HepG2 (cell line): ENCODE data around the gene SH3PXD2A. TPM values are rescaled to one million over a fixed set of nuclear protein-coding genes. Genes with fewer than 3 reads are reported as not detected.

Experiments
- ATAC-seq: fragments of 200-7000 bp; cut with Tn5 transposase; 3 replicates; pipeline ENCODE4 v1.9.1; 2020; ENCODE audit warnings: mild to moderate bottlenecking, moderate library complexity
- BruUV-seq: library from RNA; stranded (reverse); fragments of 400-500 nt; replicated peaks from 2 replicates; lab custom pipeline; 2021; lab: Mats Ljungman, UMichigan
- CTCF ChIA-PET: fragments of 300-600 bp; formaldehyde crosslinking; extraction: SDS; loops from one replicate; lab custom pipeline; 2021; ENCODE audit warnings: low total read pairs, inconsistent platforms, low intra/inter-chr PET ratio; lab: Yijun Ruan, JAX
- POLR2A ChIA-PET: fragments of 350-600 bp; sonication (Branson Sonifier 250); formaldehyde crosslinking; loops from one replicate; lab custom pipeline; 2020; ENCODE audit warnings: antibody characterized with exemption, inconsistent platforms; lab: Yijun Ruan, JAX
- DNase-seq: peaks from one replicate; pipeline ENCODE4 v3.0.0-alpha.2; 2015; ENCODE audit warnings: low spot score
- FAIRE-seq: peaks from 3 replicates; lab custom pipeline; 2011; peaks lifted over from hg19 to GRCh38; lab: Jason Lieb, UNC
- H2AFZ ChIP-seq: one replicate; pipeline ENCODE4 v1.6.1; 2011; ENCODE audit warnings: low read length, inconsistent platforms
- H3K27ac ChIP-seq: fragments of 300-600 bp; 3 replicates; pipeline ENCODE4 v1.8.0; 2011; ENCODE audit warnings: mixed run types, mild to moderate bottlenecking, mixed read lengths, low read length, inconsistent platforms; ENCODE audit not compliant: insufficient read depth; ENCODE audit errors: extremely low read length
- H3K27me3 ChIP-seq, 2 experiments: fragments of 200-600 bp in 1 of 2; 2 replicates in 1 of 2; 3 replicates in 1 of 2; pipeline versions ENCODE4 v1.6.0 to v1.8.0; 2011; ENCODE audit warnings: low read length in 2 of 2, mild to moderate bottlenecking in 2 of 2, moderate library complexity in 2 of 2, inconsistent platforms in 1 of 2; ENCODE audit not compliant: insufficient read depth in 2 of 2, control insufficient read depth in 1 of 2
- H3K36me3 ChIP-seq, 2 experiments: fragments of 200-600 bp in 1 of 2; replicated peaks in 1 of 2; 2 replicates in 1 of 2; 3 replicates in 1 of 2; pipeline versions ENCODE4 v1.5.1 to v1.8.0; 2011; ENCODE audit warnings: low read length in 2 of 2, inconsistent platforms in 1 of 2; ENCODE audit not compliant: insufficient read depth in 2 of 2, control insufficient read depth in 1 of 2
- H3K4me1 ChIP-seq: 2 replicates; pipeline ENCODE4 v1.5.1; 2012; ENCODE audit warnings: low read length, inconsistent platforms; ENCODE audit not compliant: insufficient read depth
- H3K4me2 ChIP-seq: 2 replicates; pipeline ENCODE4 v1.6.0; 2011; ENCODE audit warnings: low read depth, low read length, inconsistent platforms
- H3K4me3 ChIP-seq, 3 experiments: fragments of 200-600 bp in 1 of 3; sonication (generic), shearing (Covaris generic) in 1 of 3; replicated peaks in 1 of 3; 2 replicates each; pipeline ENCODE4 v1.5.1; 2011 to 2016; ENCODE audit warnings: low read length in 3 of 3, inconsistent platforms in 2 of 3, low read depth in 2 of 3, mild to moderate bottlenecking in 2 of 3, control low read depth in 1 of 3, mixed read lengths in 1 of 3; ENCODE audit not compliant: insufficient read depth in 1 of 3
- H3K79me2 ChIP-seq: one replicate; pipeline ENCODE4 v1.6.1; 2011; ENCODE audit warnings: low read length, inconsistent platforms; ENCODE audit not compliant: insufficient read depth
- H3K9ac ChIP-seq: 2 replicates; pipeline ENCODE4 v1.6.0; 2011; ENCODE audit warnings: mild to moderate bottlenecking, low read depth, low read length, inconsistent platforms; ENCODE audit not compliant: insufficient read depth
- H3K9me3 ChIP-seq: 2 replicates; pipeline ENCODE4 v1.5.1; 2012; ENCODE audit warnings: mild to moderate bottlenecking, low read length
- H4K20me1 ChIP-seq: 2 replicates; pipeline ENCODE4 v1.6.0; 2011; ENCODE audit warnings: inconsistent platforms, mild to moderate bottlenecking, low read length, moderate library complexity; ENCODE audit not compliant: insufficient read depth
- CAMTA2 ChIP-seq: sonication (generic); formaldehyde crosslinking; IDR thresholded peaks from 2 replicates; pipeline ENCODE4 v1.4.0; 2020; ENCODE audit warnings: mild to moderate bottlenecking, missing genetic modification reagents, borderline replicate concordance
- DMAP1 ChIP-seq: IDR thresholded peaks from 2 replicates; pipeline ENCODE4 v1.6.1; 2016
- FOXA1 ChIP-seq, 2 experiments: fragments of 450-650 bp in 1 of 2; sonication (generic) in 1 of 2; formaldehyde crosslinking in 1 of 2; IDR thresholded peaks; 2 replicates each; pipeline versions ENCODE4 v1.4.0 to v1.6.1; 2016 to 2020; ENCODE audit warnings: missing genetic modification reagents in 1 of 2
- IRF2 ChIP-seq: IDR thresholded peaks from 2 replicates; pipeline ENCODE4 v1.6.1; 2018; ENCODE audit warnings: missing genetic modification reagents, missing compliant biosample characterization
- KDM5A ChIP-seq: fragments of 200-600 bp; sonication (generic); IDR thresholded peaks from 2 replicates; pipeline ENCODE4 v1.7.0; 2018; ENCODE audit warnings: antibody characterized with exemption, mild to moderate bottlenecking, low read length, borderline replicate concordance
- PAX8 ChIP-seq: sonication (generic); formaldehyde crosslinking; IDR thresholded peaks from 2 replicates; pipeline ENCODE4 v1.8.0; 2022; ENCODE audit warnings: mild to moderate bottlenecking, missing genetic modification reagents, borderline replicate concordance
- SALL2 ChIP-seq: sonication (generic); formaldehyde crosslinking; IDR thresholded peaks from 2 replicates; pipeline ENCODE4 v1.8.1; 2023; ENCODE audit warnings: mild to moderate bottlenecking, missing genetic modification reagents, inconsistent platforms
- SRSF1 ChIP-seq: fragments of 200-400 bp; formaldehyde crosslinking; optimal IDR thresholded peaks from 2 replicates; pipeline ENCODE3; 2017; ENCODE audit warnings: mild to moderate bottlenecking, low read depth, low read length, moderate library complexity
- ZNF3 ChIP-seq: IDR thresholded peaks from 2 replicates; pipeline ENCODE4 v1.7.0; 2017; ENCODE audit warnings: inconsistent platforms
- ZNF589 ChIP-seq: sonication (generic); formaldehyde crosslinking; conservative IDR thresholded peaks from 2 replicates; pipeline ENCODE4 v1.8.0; 2022; ENCODE audit warnings: mild to moderate bottlenecking, moderate library complexity, missing genetic modification reagents
- ZNF674 ChIP-seq: sonication (generic); formaldehyde crosslinking; IDR thresholded peaks from 2 replicates; pipeline ENCODE4 v1.5.0; 2020; ENCODE audit warnings: low read depth, mild to moderate bottlenecking, missing genetic modification reagents
- ZNF720 ChIP-seq: sonication (generic); formaldehyde crosslinking; IDR thresholded peaks from 2 replicates; pipeline ENCODE4 v1.4.0; 2020; ENCODE audit warnings: missing genetic modification reagents
- ZNF790 ChIP-seq: sonication (generic); formaldehyde crosslinking; IDR thresholded peaks from 2 replicates; pipeline ENCODE4 v1.8.0; 2022; ENCODE audit warnings: missing genetic modification reagents, mild to moderate bottlenecking, borderline replicate concordance
- ZNF83 ChIP-seq: sonication (generic); formaldehyde crosslinking; IDR thresholded peaks from 2 replicates; pipeline ENCODE4 v1.4.0; 2020; ENCODE audit warnings: missing genetic modification reagents, mild to moderate bottlenecking, borderline replicate concordance
- ZNF841 ChIP-seq: sonication (generic); formaldehyde crosslinking; IDR thresholded peaks from 2 replicates; pipeline ENCODE4 v1.8.1; 2023; ENCODE audit warnings: missing genetic modification reagents, borderline replicate concordance
- WGBS: methylation state at CpG from one replicate; pipeline ENCODE4 v1.1.6; 2017; ENCODE audit warnings: low lambda C conversion rate; 5-methylcytosine and 5-hydroxymethylcytosine counted together
- in situ Hi-C: cut with HindIII; loops from 2 replicates; pipeline ENCODE4 v1.10.0; 2017; ENCODE audit warnings: low pct_unique_long_range_greater_than_20kb; ENCODE audit not compliant: extremely low pct_ligation_motif_present
- intact Hi-C: fragments of 100-400 bp; cut with micrococcal nuclease; formaldehyde crosslinking; loops from one replicate; pipeline ENCODE4 v1.10.0; 2022; ENCODE audit not compliant: unreplicated experiment
- polyA plus RNA-seq, 8 experiments: library from polyadenylated mRNA; depleted of rRNA in 3 of 8; stranded (reverse) in 7 of 8; unstranded in 1 of 8; fragments of >200 nt; fragmentation: Illumina TruSeq in 4 of 8; extraction: Trizol in 4 of 8; gene quantifications; 2 replicates each; pipeline versions ENCODE4 v1.2.1 to v1.2.3, GENCODE V29; 2011 to 2016; ENCODE audit warnings: low read depth in 4 of 8, missing spikeins in 1 of 8, mixed read lengths in 1 of 8; ENCODE audit not compliant: insufficient read depth in 1 of 8
- total RNA-seq, 5 experiments: library from RNA; depleted of rRNA; stranded (reverse); fragments of >200 nt; fragmentation: Illumina TruSeq; extraction: Trizol; gene quantifications; 2 replicates each; pipeline ENCODE4 v1.2.3, GENCODE V29; 2016; ENCODE audit warnings: low read depth in 1 of 5
- TF ChIP-seq, protein P1 (sequence below): sonication (generic); formaldehyde crosslinking; IDR thresholded peaks from 2 replicates; pipeline ENCODE4 v1.4.0; 2020; ENCODE audit warnings: missing genetic modification reagents, borderline replicate concordance
- TF ChIP-seq, protein P2 (sequence below): sonication (generic); formaldehyde crosslinking; IDR thresholded peaks from 2 replicates; pipeline ENCODE4 v1.8.1; 2023; ENCODE audit warnings: missing genetic modification reagents, inconsistent platforms, borderline replicate concordance
- TF ChIP-seq, protein P3 (sequence below): sonication (generic); formaldehyde crosslinking; IDR thresholded peaks from 2 replicates; pipeline ENCODE4 v1.8.0; 2022; ENCODE audit warnings: missing genetic modification reagents, mild to moderate bottlenecking, inconsistent platforms, borderline replicate concordance
- TF ChIP-seq, protein P4 (sequence below): sonication (generic); formaldehyde crosslinking; IDR thresholded peaks from 2 replicates; pipeline ENCODE4 v1.5.0; 2020; ENCODE audit warnings: mild to moderate bottlenecking, low read depth, missing genetic modification reagents, borderline replicate concordance

Gene SH3PXD2A
- total and polyA plus RNA-seq, 2 of the 13 experiments (the other 11 are each of a cell fraction or from before 2014, with no cell fraction given), result 11.1 to 11.3 TPM

- no peaks in the 10 kb centered on the region for H3K9me3 ChIP-seq
- H3K27ac ChIP-seq, result no peak overlapping the region
- TF ChIP-seq, protein P1, sequence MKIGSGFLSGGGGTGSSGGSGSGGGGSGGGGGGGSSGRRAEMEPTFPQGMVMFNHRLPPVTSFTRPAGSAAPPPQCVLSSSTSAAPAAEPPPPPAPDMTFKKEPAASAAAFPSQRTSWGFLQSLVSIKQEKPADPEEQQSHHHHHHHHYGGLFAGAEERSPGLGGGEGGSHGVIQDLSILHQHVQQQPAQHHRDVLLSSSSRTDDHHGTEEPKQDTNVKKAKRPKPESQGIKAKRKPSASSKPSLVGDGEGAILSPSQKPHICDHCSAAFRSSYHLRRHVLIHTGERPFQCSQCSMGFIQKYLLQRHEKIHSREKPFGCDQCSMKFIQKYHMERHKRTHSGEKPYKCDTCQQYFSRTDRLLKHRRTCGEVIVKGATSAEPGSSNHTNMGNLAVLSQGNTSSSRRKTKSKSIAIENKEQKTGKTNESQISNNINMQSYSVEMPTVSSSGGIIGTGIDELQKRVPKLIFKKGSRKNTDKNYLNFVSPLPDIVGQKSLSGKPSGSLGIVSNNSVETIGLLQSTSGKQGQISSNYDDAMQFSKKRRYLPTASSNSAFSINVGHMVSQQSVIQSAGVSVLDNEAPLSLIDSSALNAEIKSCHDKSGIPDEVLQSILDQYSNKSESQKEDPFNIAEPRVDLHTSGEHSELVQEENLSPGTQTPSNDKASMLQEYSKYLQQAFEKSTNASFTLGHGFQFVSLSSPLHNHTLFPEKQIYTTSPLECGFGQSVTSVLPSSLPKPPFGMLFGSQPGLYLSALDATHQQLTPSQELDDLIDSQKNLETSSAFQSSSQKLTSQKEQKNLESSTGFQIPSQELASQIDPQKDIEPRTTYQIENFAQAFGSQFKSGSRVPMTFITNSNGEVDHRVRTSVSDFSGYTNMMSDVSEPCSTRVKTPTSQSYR (CRISPR knock-in tag), result no peak
- TF ChIP-seq, protein P2, sequence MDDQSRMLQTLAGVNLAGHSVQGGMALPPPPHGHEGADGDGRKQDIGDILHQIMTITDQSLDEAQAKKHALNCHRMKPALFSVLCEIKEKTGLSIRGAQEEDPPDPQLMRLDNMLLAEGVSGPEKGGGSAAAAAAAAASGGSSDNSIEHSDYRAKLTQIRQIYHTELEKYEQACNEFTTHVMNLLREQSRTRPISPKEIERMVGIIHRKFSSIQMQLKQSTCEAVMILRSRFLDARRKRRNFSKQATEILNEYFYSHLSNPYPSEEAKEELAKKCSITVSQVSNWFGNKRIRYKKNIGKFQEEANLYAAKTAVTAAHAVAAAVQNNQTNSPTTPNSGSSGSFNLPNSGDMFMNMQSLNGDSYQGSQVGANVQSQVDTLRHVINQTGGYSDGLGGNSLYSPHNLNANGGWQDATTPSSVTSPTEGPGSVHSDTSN (CRISPR knock-in tag), result no peak
- TF ChIP-seq PAX8 (CRISPR knock-in tag), result no peak
- no peak for TF ChIP-seq ZNF674 (CRISPR knock-in tag)
- no peak for TF ChIP-seq ZNF589 (CRISPR knock-in tag)
- TF ChIP-seq ZNF83, result no peak
- no peak for TF ChIP-seq DMAP1 (CRISPR knock-in tag)
- TF ChIP-seq ZNF790 (CRISPR knock-in tag), result no peak
- no peak for TF ChIP-seq ZNF720 (CRISPR knock-in tag)
- TF ChIP-seq CAMTA2 (CRISPR knock-in tag), result no peak
- TF ChIP-seq, protein P3, sequence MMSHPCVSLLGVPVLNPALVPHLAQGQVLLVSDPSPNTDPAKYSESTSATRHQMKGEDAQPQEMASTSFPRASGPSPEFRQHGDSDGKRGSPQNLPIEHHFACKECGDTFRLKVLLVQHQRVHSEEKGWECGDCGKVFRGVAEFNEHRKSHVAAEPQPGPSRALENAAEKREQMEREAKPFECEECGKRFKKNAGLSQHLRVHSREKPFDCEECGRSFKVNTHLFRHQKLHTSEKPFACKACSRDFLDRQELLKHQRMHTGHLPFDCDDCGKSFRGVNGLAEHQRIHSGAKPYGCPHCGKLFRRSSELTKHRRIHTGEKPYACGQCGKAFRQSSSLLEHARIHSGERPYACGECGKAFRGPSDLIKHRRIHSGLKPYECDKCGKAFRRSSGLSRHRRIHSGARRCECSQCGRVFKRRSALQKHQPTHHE, result no peak
- TF ChIP-seq IRF2 (CRISPR knock-in tag), result no peak
- no peak for TF ChIP-seq FOXA1 (IDR thresholded peaks at IDR 0.05)
- TF ChIP-seq FOXA1 (CRISPR knock-in tag; IDR thresholded peaks at IDR 0.05), result no peak
- no peak for TF ChIP-seq KDM5A
- no peak for TF ChIP-seq SRSF1
- TF ChIP-seq ZNF3, result no peak
- no peak for TF ChIP-seq SALL2 (CRISPR knock-in tag)
- TF ChIP-seq ZNF841 (CRISPR knock-in tag), result no peak
- TF ChIP-seq, protein P4, sequence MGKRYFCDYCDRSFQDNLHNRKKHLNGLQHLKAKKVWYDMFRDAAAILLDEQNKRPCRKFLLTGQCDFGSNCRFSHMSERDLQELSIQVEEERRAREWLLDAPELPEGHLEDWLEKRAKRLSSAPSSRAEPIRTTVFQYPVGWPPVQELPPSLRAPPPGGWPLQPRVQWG (CRISPR knock-in tag), result no peak
- ATAC-seq (no peak), FAIRE-seq (no peak), DNase-seq (no peak)
- WGBS, result 100% methylated on average over 1 of the region's 1 CpG
- intact Hi-C loops, result no loop called here
- H3K9ac ChIP-seq, result no peak overlapping the region
- no peak overlapping the region for H3K4me2 ChIP-seq
- POLR2A ChIA-PET, result no interaction called here
- 0 out of 2 replicates have a peak, but pooled peaks cover 2% of the 10 kb centered on the region for H4K20me1 ChIP-seq
- in situ Hi-C loops, result no loop called here
- H3K36me3 ChIP-seq, result peaks cover 36 to 79% of the 10 kb centered on the region in 2 experiments
- CTCF ChIA-PET, result no interaction called here
- H3K79me2 ChIP-seq, result no peaks in the 10 kb centered on the region
- H3K27me3 ChIP-seq, result no peaks in the 10 kb centered on the region
- no peak overlapping the region for H2AFZ ChIP-seq
- no TSS peak for BruUV-seq
- no peaks in the 10 kb centered on the region for H3K4me1 ChIP-seq
- H3K4me3 ChIP-seq, result no peak overlapping the region
Measured at GRCh38 chr10:103726637-103727036, 128.7 kb downstream of the SH3PXD2A start.
